HepG2 (cell line): ENCODE measurements around the gene SCP2. TPM values are rescaled to one million over a fixed set of nuclear protein-coding genes. Genes with fewer than 3 reads are reported as not detected.

Source experiments
- CSRNP1 ChIP-seq: sonication (generic); formaldehyde crosslinking; IDR thresholded peaks from 2 replicates; pipeline ENCODE4 v1.8.1; 2023; ENCODE audit warnings: mild to moderate bottlenecking, missing genetic modification reagents
- ESRRA ChIP-seq: sonication (generic); formaldehyde crosslinking; IDR thresholded peaks from 2 replicates; pipeline ENCODE4 v1.5.1; 2020; ENCODE audit warnings: mild to moderate bottlenecking, low read depth, missing genetic modification reagents
- FOXO1 ChIP-seq: sonication (generic); formaldehyde crosslinking; IDR thresholded peaks from 2 replicates; pipeline ENCODE4 v1.4.0; 2020; ENCODE audit warnings: missing genetic modification reagents
- KMT2B ChIP-seq: IDR thresholded peaks from 2 replicates; pipeline ENCODE4 v1.6.1; 2016; ENCODE audit warnings: missing genetic modification reagents, missing compliant biosample characterization
- MEIS2 ChIP-seq: sonication (generic); formaldehyde crosslinking; IDR thresholded peaks from 2 replicates; pipeline ENCODE4 v1.9.0; 2021; ENCODE audit warnings: mild to moderate bottlenecking, missing genetic modification reagents
- MXI1 ChIP-seq: IDR thresholded peaks from 3 replicates; pipeline ENCODE4 v1.6.1; 2012; ENCODE audit warnings: low read depth, low read length, inconsistent platforms, borderline replicate concordance
- NR2C2 ChIP-seq: sonication (generic); formaldehyde crosslinking; IDR thresholded peaks from 2 replicates; pipeline ENCODE4 v1.4.0; 2020; ENCODE audit warnings: missing genetic modification reagents, mild to moderate bottlenecking, moderate library complexity, borderline replicate concordance
- RFX3 ChIP-seq: IDR thresholded peaks from 2 replicates; pipeline ENCODE4 v1.6.1; 2016; ENCODE audit warnings: missing biosample characterization, missing genetic modification reagents
- SAP130 ChIP-seq: IDR thresholded peaks from 2 replicates; pipeline ENCODE4 v1.6.1; 2016; ENCODE audit warnings: low read depth
- STAG1 ChIP-seq: sonication (generic); formaldehyde crosslinking; IDR thresholded peaks from 2 replicates; pipeline ENCODE4 v1.4.0; 2020; ENCODE audit warnings: missing genetic modification reagents
- TGIF2 ChIP-seq: IDR thresholded peaks from 2 replicates; pipeline ENCODE4 v1.6.1; 2016; ENCODE audit warnings: control low read depth, missing compliant biosample characterization
- ZBTB3 ChIP-seq: sonication (generic); formaldehyde crosslinking; IDR thresholded peaks from 2 replicates; pipeline ENCODE4 v1.4.0; 2020; ENCODE audit warnings: low read depth, mild to moderate bottlenecking, moderate library complexity, missing genetic modification reagents, borderline replicate concordance
- ZNF292 ChIP-seq: sonication (generic); formaldehyde crosslinking; IDR thresholded peaks from 2 replicates; pipeline ENCODE4 v1.8.1; 2022; ENCODE audit warnings: mild to moderate bottlenecking, low read depth, missing genetic modification reagents, borderline replicate concordance
- ZNF343 ChIP-seq: sonication (generic); formaldehyde crosslinking; IDR thresholded peaks from 2 replicates; pipeline ENCODE4 v1.4.0; 2020; ENCODE audit warnings: mild to moderate bottlenecking, missing genetic modification reagents
- ZNF350 ChIP-seq: sonication (generic); formaldehyde crosslinking; IDR thresholded peaks from 2 replicates; pipeline ENCODE4 v1.4.0; 2020; ENCODE audit warnings: mild to moderate bottlenecking, low read depth, missing genetic modification reagents, borderline replicate concordance
- ZNF354B ChIP-seq: sonication (generic); formaldehyde crosslinking; IDR thresholded peaks from 2 replicates; pipeline ENCODE4 v1.8.0; 2022; ENCODE audit warnings: mild to moderate bottlenecking, missing genetic modification reagents
- ZNF562 ChIP-seq: sonication (generic); formaldehyde crosslinking; IDR thresholded peaks from 2 replicates; pipeline ENCODE4 v1.8.0; 2022; ENCODE audit warnings: missing genetic modification reagents, borderline replicate concordance
- ZNF644 ChIP-seq: IDR thresholded peaks from 2 replicates; pipeline ENCODE4 v1.6.1; 2016; ENCODE audit warnings: low read depth
- polyA plus RNA-seq, 8 experiments: library from polyadenylated mRNA; depleted of rRNA in 3 of 8; stranded (reverse) in 7 of 8; unstranded in 1 of 8; fragments of >200 nt; fragmentation: Illumina TruSeq in 4 of 8; extraction: Trizol in 4 of 8; gene quantifications; 2 replicates each; pipeline versions ENCODE4 v1.2.1 to v1.2.3, GENCODE V29; 2011 to 2016; ENCODE audit warnings: low read depth in 4 of 8, missing spikeins in 1 of 8, mixed read lengths in 1 of 8; ENCODE audit not compliant: insufficient read depth in 1 of 8
- total RNA-seq, 5 experiments: library from RNA; depleted of rRNA; stranded (reverse); fragments of >200 nt; fragmentation: Illumina TruSeq; extraction: Trizol; gene quantifications; 2 replicates each; pipeline ENCODE4 v1.2.3, GENCODE V29; 2016; ENCODE audit warnings: low read depth in 1 of 5
- TF ChIP-seq, protein P1 (sequence below): sonication (generic); IDR thresholded peaks from 2 replicates; pipeline ENCODE4 v1.6.1; 2016; ENCODE audit warnings: low read depth, borderline replicate concordance
- TF ChIP-seq, protein P2 (sequence below): IDR thresholded peaks from 2 replicates; pipeline ENCODE4 v1.6.1; 2018; ENCODE audit warnings: missing genetic modification reagents, mild to moderate bottlenecking, missing compliant biosample characterization
- TF ChIP-seq, protein P3 (sequence below): sonication (generic); formaldehyde crosslinking; conservative IDR thresholded peaks from 2 replicates; pipeline ENCODE4 v1.4.0; 2020; ENCODE audit warnings: mild to moderate bottlenecking, missing genetic modification reagents, moderate library complexity

SCP2 gene
- total and polyA plus RNA-seq, 2 of the 13 experiments (the other 11 are each of a cell fraction or from before 2014, with no cell fraction given), result 59.0 to 133 TPM

DNA sequence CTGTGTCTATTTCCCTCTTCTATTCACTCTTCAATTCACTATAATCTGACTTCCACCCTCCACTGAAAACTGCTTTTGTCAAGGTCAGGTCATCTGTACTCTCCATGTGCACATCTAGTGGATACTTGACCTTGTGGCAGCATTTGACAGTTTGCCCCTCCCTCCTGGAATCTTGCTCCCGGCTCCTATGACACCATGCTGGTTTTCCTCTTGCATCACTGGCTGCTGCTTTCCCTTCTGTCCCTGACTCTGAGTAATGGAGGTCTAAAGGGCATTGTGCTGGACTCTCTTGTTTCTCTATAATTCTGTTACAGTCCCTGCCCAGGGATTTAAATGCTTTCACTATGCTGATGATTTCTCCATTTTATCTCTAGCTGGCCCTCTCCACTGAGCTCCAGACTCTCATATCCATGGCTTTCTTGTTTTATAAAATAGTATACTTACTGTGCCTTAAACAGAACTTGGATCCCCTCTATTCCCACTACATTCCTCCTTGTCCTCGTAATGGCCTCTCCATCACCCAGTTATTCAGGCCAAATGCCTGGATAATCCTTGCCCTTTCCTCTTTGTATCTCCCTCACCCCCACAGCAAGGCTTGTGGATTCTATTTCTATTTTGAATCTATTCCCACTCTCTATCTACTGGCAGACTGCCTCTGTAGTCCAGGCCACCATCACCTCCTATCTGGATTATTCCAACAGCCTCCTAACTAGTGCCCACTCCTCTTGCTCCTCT lies 98.1 kb downstream of the SCP2 start (continued):
- TF ChIP-seq ZNF350 (CRISPR knock-in tag) (0 out of 2 replicates have a peak, but pooled peaks have one; percentile 21), ZNF644 (CRISPR knock-in tag) (peak; percentile 90), KMT2B (CRISPR knock-in tag) (peak; percentile 39; the same call in 1 of the 2 replicates), RFX3 (CRISPR knock-in tag) (no peak), ZBTB3 (no peak), MXI1 (peak; percentile 97; the same call in 2 of the 3 replicates), CSRNP1 (CRISPR knock-in tag) (no peak), NR2C2 (CRISPR knock-in tag) (peak; percentile 58; the same call in 1 of the 2 replicates), TGIF2 (CRISPR knock-in tag) (peak; percentile 98), ZNF562 (no peak), ESRRA (CRISPR knock-in tag) (peak; percentile 93), STAG1 (CRISPR knock-in tag) (peak; percentile 14; the same call in 1 of the 2 replicates), MEIS2 (CRISPR knock-in tag) (peak; percentile 90), ZNF292 (peak; percentile 79; the same call in 1 of the 2 replicates), SAP130 (CRISPR knock-in tag) (peak; percentile 97), FOXO1 (CRISPR knock-in tag) (peak; percentile 50; the same call in 1 of the 2 replicates), ZNF354B (CRISPR knock-in tag) (no peak), ZNF343 (CRISPR knock-in tag) (0 out of 2 replicates have a peak, but pooled peaks have one; percentile 23)
- TF ChIP-seq, protein P1, sequence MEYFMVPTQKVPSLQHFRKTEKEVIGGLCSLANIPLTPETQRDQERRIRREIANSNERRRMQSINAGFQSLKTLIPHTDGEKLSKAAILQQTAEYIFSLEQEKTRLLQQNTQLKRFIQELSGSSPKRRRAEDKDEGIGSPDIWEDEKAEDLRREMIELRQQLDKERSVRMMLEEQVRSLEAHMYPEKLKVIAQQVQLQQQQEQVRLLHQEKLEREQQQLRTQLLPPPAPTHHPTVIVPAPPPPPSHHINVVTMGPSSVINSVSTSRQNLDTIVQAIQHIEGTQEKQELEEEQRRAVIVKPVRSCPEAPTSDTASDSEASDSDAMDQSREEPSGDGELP, result peak; percentile 18; the same call in 1 of the 2 replicates
- TF ChIP-seq, protein P2, sequence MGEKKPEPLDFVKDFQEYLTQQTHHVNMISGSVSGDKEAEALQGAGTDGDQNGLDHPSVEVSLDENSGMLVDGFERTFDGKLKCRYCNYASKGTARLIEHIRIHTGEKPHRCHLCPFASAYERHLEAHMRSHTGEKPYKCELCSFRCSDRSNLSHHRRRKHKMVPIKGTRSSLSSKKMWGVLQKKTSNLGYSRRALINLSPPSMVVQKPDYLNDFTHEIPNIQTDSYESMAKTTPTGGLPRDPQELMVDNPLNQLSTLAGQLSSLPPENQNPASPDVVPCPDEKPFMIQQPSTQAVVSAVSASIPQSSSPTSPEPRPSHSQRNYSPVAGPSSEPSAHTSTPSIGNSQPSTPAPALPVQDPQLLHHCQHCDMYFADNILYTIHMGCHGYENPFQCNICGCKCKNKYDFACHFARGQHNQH (CRISPR knock-in tag), result peak; percentile 66; the same call in 1 of the 2 replicates
- TF ChIP-seq, protein P3, sequence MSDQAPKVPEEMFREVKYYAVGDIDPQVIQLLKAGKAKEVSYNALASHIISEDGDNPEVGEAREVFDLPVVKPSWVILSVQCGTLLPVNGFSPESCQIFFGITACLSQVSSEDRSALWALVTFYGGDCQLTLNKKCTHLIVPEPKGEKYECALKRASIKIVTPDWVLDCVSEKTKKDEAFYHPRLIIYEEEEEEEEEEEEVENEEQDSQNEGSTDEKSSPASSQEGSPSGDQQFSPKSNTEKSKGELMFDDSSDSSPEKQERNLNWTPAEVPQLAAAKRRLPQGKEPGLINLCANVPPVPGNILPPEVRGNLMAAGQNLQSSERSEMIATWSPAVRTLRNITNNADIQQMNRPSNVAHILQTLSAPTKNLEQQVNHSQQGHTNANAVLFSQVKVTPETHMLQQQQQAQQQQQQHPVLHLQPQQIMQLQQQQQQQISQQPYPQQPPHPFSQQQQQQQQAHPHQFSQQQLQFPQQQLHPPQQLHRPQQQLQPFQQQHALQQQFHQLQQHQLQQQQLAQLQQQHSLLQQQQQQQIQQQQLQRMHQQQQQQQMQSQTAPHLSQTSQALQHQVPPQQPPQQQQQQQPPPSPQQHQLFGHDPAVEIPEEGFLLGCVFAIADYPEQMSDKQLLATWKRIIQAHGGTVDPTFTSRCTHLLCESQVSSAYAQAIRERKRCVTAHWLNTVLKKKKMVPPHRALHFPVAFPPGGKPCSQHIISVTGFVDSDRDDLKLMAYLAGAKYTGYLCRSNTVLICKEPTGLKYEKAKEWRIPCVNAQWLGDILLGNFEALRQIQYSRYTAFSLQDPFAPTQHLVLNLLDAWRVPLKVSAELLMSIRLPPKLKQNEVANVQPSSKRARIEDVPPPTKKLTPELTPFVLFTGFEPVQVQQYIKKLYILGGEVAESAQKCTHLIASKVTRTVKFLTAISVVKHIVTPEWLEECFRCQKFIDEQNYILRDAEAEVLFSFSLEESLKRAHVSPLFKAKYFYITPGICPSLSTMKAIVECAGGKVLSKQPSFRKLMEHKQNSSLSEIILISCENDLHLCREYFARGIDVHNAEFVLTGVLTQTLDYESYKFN (CRISPR knock-in tag), result peak; percentile 77
